ENCODE data around the gene ABCA1. TPM values are rescaled to one million over a fixed set of nuclear protein-coding genes. Genes with fewer than 3 reads are reported as not detected.
"Not testable (repeated sequence)": the region's sequence is repeated elsewhere in the genome, so short reads cannot be mapped to it uniquely, and the experiment has no call there.

ABCA1 gene
- total RNA-seq, 1 experiment from 2014 or later, result 4.5 TPM

DNA sequence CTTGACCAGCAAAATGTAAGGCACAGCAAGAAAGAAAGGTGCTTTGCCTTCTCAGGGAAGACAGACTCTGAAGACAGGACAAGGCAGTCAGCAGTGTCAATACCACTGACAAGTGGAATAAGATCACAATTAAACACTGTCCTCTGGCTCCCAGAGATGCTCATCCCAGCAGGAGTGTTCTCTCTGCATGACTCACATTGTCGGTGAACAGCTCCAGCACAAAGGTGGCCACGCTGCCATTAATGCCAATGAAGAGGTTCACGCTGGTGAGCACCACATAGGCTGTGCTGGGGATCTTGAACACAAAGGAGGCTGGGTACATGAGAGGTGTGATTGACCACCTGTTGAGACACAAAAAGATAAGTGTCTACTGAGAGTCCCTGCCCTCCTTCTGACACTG lies 132.1 kb downstream of the ABCA1 start:
- DNase-seq (ENCODE audit: low spot score), result no peak

DNA sequence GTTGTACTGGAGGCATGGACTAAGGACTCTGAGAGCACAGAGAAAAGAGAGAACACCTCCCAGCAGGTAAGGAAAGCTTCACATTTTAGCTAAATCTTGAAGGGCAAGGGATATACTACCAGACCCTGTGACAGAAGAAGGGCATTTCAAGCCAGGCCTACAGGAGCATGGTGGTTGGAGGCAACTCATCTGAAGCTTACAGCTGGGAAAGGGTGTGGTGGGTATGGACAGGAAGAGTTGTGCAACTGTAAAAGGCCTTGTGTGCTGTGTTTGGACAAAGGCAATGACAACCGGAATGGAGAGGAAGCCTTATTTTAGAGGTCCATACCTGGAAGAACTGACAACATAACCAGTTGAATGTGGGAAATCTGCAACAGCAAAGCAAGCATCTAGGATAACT lies 132.9 kb downstream of the ABCA1 start:
- DNase-seq (ENCODE audit: low spot score), result no peak

DNA sequence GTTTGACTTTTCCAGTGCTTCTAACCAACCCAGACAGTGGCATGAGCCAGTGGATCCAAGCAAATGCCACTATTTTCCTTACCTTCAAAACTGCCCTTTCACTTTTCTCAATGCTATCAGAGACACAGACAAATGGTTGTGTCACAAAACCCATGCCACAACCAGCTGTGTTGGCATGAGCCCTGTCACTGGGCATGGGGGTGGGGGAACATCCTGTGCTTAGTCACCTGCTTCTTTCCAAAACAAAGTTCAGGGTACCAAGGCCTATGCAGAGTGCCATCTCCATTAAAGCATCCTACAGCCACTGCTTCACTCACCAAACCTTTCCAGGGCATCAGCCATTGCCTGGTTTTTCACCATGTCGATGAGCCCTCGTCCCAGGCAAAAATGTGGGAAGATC lies 133.9 kb downstream of the ABCA1 start:
- DNase-seq (ENCODE audit: low spot score), result no peak

DNA sequence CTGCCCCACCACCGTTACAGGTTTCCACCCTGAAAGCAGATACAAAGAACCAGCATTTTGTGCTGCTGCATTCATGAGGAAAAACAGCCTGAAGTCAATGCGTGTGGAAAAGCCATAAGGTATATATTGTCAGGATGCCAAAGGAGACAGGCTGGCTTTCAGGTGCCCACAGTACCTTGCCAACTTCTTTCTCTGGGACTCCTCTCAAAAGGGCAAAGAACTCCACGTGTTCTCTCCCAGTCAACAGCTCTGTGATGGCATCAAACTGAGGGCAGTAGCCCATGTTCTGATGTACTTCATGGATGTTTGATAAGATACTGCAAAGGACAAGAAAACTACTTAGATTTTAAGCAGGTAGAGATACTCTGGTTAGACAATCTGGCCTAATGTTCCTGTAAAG lies 139.7 kb downstream of the ABCA1 start:
- DNase-seq (ENCODE audit: low spot score), result no peak

DNA sequence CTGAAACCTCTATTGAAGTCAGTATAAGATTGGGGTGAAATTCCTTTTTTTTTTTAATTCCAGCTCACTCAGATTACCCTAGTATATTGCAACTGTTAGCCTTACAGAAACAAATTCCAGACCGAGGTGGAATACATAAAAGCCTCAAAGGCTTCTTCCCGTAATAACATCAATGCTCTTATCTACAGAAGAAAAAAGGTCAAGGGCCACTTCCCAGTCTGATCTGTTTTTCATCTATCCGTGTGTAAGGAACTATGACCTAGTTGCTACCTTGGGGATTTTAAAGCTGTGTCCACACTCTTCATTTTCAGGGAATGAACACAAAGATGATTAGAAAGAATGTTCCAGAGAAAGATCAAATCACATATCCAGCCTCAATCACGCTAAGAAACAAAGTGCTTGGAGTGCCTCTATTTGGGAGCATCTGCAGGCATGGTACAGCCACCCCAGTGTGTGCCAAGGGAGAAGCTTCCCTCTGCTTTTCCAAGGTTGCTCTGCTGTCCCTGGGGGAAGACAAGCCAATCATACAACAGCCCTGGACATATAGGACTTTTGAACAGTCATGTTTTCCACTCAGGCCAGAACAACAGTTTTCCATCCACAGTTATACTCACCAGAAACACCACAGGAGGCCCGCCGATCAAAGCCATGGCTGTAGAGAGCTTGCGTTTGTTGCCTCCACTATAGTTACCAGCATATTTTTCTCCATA lies 140.5 kb downstream of the ABCA1 start:
- no peak for DNase-seq (ENCODE audit: low spot score)

DNA sequence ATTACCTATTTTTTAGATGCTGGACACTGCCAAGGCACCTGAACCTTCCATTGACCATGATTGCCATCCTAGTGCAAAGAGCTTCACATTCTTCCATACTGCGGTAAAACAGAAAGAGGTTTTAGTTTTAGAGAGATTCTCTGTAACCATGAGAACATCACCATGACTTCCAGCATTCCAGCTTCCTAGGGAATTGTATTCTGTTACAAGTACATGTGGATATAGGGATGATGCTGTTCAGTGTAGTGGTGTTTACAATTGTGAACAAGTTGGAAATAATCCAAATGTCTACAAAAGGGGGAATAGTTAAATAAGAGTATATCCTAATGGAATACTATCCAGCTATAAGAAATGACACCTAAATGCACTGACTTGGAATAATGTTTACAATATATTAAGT lies 141.7 kb downstream of the ABCA1 start:
- DNase-seq (ENCODE audit: low spot score), result no peak

DNA sequence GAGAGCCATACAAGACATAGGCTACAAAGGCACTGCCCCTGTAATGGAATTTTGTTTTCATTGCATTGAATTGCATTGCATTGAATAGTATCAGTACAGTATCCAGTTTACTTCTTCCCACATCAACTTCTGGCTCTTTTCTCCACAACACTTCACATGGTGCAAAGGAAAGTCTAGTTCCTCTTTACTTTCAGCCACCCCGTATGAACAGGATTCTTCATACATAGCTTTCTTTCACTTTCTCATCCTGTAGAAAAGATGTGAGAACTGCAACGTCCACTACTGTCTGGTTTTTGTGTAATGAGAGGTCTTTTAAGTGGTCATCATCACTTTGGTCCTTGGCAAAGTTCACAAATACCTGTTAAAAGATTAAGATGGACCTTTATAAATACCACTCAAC lies 143.9 kb downstream of the ABCA1 start:
- no peak for DNase-seq (ENCODE audit: low spot score)

DNA sequence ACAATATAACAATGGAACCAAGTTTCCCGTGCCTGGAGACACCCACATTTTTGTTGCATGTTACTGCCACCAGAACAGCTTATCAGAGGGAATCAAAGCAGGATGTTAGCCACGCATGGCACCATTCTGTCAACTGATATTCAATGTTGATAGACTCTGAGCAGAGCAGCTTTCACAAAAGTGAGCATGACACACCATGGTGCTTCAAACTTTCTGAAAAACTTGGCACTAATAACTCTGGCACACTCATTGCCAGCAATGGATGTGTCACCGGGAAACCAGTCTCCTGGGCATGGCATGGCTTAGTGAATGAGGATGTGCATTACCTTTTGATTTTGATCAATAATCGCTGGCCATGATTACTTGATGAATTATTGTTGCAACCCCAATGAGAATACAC lies 144.4 kb downstream of the ABCA1 start:
- no peak for DNase-seq (ENCODE audit: low spot score)

DNA sequence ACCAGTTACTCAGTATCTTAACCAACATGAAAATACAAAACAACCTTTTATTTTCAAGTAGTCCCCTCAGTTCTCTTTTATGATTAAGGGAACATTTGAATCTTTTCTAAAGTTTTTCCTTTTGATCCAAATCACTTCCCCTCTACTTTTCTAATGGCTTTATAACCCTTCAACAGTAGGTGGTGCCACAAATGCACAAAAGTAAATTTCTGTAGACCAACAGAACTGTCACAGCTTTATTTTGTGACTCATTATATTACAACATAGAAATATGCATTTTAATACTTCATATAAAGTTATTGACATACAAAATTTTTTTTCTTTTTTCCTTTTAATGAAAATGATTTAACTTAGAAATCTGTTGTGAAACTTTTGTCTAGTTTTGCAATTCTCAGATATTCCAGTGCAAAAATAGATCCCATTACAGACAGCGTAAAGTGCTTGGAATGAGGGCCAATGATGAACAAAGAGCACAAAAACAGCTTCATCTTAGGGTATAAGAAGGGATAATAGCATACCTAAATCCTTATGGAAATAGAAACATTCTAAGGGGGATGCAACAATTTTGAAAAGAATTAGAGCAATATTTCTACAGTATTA lies 147.1 kb downstream of the ABCA1 start:
- peak; percentile 68 for DNase-seq (ENCODE audit: low spot score)

DNA sequence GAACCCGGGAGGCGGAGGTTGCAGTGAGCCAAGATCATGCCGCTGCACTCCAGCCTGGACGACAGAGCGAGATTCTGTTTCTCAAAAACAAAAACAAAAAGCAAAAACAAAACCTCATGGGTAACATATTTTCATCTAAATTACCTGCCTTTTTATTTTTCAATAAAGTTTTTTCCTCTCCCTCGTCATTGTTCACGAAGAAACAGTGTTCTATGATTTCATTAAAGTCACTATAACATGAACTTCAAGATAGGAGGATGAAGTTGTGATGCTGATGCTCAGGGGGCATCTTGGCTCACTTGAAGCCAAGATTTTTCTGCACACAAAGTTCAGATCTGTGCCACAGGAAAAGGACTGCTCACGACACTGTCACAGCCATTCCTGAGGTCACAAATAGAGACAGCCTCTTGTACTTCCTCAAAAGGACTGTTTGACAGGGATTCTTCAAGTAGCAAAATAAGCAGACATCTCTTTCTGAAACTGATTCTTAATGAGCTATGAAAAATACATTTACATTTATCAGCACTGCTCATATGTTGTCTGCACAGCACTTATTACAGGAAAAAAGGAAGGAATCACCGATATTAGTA lies 147.9 kb downstream of the ABCA1 start:
- no peak for DNase-seq (ENCODE audit: low spot score)

DNA sequence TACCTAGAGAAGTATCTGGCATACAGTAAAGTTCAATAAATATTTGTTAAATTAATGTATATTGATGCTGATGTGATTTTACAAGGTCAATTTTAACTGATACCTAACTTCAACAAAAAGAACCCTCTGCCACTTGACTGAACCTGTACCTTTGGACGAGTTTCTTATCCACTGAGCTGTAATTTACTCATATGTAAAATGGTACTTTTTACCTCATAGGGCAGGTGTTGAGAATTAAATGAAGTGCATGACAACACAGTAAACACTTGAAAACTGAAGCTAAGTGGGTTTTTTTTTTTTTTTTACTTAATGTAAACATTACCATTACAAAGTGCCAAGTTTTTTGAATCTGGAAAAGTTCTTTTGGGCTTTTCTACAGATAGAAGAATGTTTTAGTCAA lies 148.6 kb downstream of the ABCA1 start:
- DNase-seq (ENCODE audit: low spot score), result no peak

DNA sequence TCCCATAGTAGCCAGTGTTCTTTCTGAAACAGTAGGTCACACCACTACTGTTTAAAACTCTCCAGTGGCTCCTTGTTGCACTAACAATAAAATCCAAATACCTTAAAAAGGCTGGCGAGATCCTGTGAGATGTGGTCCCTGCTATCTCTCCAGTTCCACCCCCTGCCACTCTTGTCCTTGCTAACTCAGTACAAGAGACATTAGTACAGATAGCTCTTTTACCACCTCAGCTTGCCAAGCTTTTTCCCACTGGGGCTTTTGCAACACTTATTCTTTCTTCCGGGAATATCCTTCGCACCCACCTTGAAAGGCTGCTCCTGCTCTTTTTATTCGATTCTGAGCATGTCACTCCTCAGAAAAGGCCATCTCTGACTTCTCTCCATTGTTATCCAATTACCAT lies 149.2 kb downstream of the ABCA1 start:
- DNase-seq (ENCODE audit: low spot score), result no peak

DNA sequence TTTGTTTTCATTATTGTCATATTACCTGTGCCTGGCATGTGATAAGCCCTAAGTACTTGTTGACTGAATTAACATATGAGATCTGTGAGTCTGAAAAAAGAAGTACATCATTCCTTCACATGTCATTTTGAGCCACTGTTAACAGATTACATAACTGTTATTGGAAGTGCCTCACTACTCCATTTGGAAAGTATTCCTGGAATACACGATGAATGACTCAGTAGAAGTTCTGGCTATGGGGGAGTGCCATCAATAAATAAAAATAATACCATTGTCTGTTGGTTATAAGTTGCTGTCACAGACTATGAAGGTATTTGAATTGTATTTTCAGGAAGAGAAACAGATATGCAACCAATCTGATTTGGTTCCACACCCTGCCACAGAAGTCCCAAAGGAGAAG lies 151.2 kb downstream of the ABCA1 start:
- DNase-seq (ENCODE audit: low spot score), result no peak

DNA sequence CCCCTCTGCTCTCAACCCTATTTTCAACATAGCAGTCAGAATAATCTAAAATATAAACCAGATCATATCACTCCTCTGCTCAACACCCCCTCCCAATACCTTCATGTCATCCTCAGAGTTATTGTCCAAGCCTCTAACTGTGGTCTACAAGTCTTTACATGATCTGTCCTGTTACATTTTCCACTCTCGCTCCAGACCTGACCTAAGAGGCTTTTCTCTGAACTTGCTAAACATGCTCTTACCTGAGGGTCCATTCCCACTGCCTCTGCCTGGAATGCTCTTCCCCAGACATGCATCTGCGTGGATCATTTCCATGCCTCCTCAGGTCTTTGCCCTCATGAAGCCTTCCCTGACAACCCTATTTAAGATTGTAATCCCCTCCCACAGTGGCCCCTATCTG lies 152.0 kb downstream of the ABCA1 start:
- DNase-seq (ENCODE audit: low spot score), result no peak

DNA sequence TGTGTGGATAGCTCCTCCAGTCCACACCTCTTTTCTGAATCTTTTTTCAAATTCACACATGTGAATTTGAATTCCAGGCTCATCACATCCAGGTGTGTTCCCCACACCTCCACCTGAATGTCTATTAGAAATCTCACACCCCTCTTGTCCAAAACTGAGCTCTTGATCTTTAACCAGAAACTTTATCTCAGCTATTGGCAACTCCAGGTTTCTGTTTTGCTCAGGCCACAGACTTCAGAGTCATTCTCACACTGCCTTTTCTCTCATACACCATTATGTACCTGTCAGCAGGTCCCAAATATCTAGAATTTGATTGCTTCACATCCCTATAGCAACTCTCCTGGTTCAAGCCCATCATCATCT lies 152.4 kb downstream of the ABCA1 start:
- no peak for DNase-seq (ENCODE audit: low spot score)

DNA sequence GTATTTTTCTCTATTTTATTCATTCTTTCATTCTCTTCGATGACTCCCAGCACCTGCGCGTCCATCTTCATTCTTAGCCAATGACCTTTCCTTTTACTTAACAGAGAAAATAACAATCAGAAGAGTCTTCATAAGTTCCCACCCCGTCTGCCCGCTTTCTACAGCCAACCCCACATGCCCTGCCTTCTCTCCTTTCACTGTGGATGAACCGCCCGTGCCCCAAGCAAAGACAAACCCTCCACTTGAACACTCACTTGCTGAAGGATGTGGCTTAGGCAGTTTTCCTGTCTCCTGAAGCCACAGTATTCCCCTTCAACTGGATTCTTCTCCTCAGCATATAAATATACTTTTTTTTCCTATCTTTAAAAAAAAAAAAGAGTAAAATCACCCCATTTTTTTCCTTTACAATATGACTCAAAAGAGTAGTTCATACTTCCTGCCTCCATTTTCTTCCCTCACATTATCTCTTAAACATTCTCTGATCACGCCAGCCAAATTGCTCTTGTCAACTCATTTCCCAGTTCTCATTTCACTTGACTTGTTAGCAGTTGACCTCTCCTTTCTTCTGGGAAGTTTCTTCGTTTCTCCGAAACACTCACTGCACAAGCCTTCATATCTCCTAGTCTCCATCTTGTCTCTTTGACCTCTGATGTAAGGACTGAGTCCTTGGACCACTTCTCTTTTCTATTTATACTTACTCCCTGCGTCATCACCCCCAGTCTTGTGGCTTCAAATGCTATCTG lies 153.0 kb downstream of the ABCA1 start:
- DNase-seq (ENCODE audit: low spot score), result no peak

DNA sequence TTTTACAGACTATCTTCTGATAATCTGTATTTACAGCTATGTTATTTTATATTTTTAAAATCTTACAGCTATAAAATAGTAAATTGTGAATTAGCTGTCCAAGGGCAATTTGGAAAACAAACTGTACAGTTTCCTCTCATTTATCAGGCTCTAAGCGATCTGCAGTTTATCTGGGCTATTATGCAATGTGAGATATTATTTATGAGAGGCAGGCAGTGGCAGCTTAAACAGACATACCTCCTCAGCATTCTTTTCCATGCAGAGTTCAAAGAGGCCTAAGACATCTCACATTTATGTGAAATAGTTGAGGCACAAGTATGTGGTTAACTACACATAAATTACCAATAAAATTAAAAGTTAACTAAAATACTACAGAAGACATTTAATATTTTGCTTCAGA lies 153.8 kb downstream of the ABCA1 start:
- DNase-seq (ENCODE audit: low spot score), result no peak

DNA sequence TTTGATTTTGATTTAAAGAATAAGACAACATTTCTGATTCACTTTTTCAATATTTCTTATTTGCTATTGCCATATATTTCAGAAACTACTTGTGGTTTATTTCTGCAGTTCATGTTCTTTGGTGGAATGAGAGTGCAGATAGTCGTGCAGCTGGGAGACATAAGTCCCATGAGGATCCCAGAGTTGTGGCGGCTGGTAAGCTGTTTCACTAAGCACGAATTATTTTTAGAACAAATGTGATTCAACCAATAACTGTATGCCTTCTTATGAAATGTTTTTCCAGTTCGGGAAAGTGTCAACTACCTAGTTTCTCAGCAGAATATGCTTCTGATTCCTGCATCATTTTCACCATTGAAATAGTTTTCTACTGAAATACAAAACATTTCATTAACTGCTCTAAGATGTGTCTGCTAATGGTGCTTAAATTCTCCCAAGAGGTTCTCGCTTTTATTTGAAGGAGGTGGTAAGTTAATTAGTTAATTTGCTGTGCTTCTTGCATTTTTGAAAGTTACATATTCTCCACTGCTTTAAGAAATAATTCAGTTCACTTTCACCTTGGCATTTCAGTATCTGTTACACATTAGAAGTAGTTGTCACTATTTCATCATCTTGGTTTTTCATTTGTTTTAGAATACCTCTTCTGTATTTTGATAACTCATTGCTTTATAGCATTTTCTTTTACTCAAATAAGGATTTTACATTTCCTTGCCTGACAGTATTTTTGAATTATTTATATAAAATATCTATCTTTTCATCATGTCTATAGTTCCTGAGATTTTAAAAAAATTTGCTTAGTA lies 155.0 kb downstream of the ABCA1 start:
- DNase-seq (ENCODE audit: low spot score), result no peak

DNA sequence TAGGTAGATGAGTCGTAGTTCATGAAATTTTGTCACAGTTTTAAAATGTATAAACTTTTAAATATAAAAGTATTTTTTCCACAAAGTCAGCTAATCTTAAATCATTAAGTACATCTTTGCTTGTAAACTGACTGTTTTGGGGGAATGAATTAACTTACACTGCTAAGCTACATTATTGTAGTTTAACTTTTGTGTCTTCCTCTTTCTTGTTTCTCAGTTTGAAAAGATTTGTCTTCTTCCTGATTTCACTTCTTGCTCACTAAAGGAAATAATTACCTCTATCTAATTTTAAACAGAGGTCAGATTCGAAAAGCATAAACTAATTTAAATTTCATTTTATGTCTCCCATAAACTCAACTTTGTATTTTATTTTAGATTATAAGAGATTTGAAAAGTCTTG lies 158.3 kb downstream of the ABCA1 start:
- DNase-seq (ENCODE audit: low spot score), result no peak

DNA sequence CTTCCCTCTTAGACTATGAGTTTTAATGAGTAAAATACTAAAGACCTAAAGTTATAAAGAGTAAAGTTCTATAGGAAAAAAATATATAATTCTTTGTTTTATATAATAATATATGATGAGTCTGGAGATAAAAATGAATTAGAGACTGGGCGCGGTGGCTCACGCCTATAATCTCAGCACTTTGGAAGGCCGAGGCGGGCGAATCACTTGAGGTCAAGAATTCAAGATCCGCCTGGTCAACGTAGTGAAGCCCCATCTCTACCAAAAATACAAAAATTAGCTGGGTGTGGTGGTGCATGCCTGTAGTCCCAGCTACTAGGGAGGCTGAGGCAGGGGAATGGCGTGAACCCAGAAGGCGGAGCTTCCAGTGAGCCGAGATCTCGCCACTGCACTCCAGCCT lies 158.9 kb downstream of the ABCA1 start:
- not testable (repeated sequence) for DNase-seq (ENCODE audit: low spot score)

DNA sequence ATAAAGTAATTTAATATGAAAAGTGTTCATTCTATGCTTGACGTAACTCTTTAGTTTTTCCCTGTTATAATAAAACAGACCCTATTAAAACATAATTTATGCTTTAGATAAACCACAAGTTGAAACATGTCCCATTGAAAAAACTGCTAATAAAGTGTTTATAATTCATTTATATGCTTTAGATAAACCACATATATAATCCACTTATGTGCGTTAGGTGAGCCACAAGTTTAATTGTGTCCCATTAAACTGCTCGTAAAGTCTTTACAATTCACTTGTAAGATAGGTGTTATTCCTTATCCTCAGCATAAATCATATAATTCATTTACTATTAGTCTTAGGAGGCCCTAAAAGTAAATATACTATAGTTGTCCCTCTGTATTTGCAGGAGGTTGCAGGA lies 160.4 kb downstream of the ABCA1 start:
- peak; percentile 44 for DNase-seq (ENCODE audit: low spot score)

DNA sequence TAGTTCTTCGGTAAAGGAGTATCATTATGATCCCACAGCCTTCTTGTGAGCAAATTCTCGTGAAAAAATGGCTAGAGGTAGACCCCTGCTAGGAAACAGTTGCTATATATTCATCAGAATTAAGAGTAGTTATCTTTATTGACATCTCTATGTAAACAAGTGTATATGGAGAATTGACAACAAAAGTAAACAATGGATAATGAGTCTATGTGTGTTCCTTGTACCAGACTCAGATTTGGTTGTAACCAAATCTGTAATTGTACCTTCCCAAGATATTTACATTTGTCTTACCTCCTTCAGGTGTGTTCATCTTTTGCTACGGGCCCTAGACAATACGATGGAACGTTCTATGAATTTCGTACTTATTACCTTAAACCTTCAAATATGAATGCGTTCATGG lies 161.9 kb downstream of the ABCA1 start:
- no peak for DNase-seq (ENCODE audit: low spot score)

All from HT-29 (cell line).